Astrocyte of the cerebellum (primary cell): ENCODE results near the gene TIMM21.

ENCODE experiments used
- DNase-seq: peaks from one replicate; pipeline ENCODE4 v3.0.0-alpha.2; 2011; ENCODE audit warnings: low read depth
- H3K4me3 ChIP-seq: 2 replicates; pipeline ENCODE4 v1.5.1; 2011; ENCODE audit warnings: mild to moderate bottlenecking, low read depth, low read length, moderate library complexity
- CTCF ChIP-seq: IDR thresholded peaks from 2 replicates; pipeline ENCODE4 v1.5.1; 2012; ENCODE audit warnings: low read length, low read depth, moderate library complexity, mild to moderate bottlenecking; ENCODE audit errors: missing control alignments
- in situ Hi-C: cut with HindIII; loops from 2 replicates; pipeline ENCODE4 v1.10.0; 2017; ENCODE audit warnings: low sequenced_read_pairs

TIMM21 gene

GRCh38 chr18:74131124-74131523 lies 17.2 kb upstream of the TIMM21 start:
- in situ Hi-C loops, result no loop called here
- no peak for TF ChIP-seq CTCF
- no peak overlapping the region for H3K4me3 ChIP-seq
- no peak for DNase-seq

- no peak for DNase-seq
- in situ Hi-C loops, result no loop called here
- no peak for TF ChIP-seq CTCF
- no peak overlapping the region for H3K4me3 ChIP-seq
These were observed 16.1 kb upstream of the TIMM21 start for GRCh38 chr18:74132201-74132600.

GRCh38 chr18:74137920-74138538 lies 10.3 kb upstream of the TIMM21 start:
- in situ Hi-C loops, result no loop called here
- no peak for TF ChIP-seq CTCF
- H3K4me3 ChIP-seq, result no peak overlapping the region
- no peak for DNase-seq

GRCh38 chr18:74139411-74139810 lies 8.9 kb upstream of the TIMM21 start:
- in situ Hi-C loops, result no loop called here
- H3K4me3 ChIP-seq, result no peak overlapping the region
- TF ChIP-seq CTCF, result no peak
- no peak for DNase-seq

- TF ChIP-seq CTCF, result no peak
These were observed 8.4 kb upstream of the TIMM21 start for GRCh38 chr18:74139888-74140287.

GRCh38 chr18:74140582-74140981 lies 7.7 kb upstream of the TIMM21 start:
- DNase-seq, result no peak
- no peak overlapping the region for H3K4me3 ChIP-seq
- in situ Hi-C loops, result no loop called here
- TF ChIP-seq CTCF, result no peak

More at GRCh38 chr18:74139888-74140287, 8.4 kb upstream of the TIMM21 start:
- DNase-seq, result no peak
- no peak overlapping the region for H3K4me3 ChIP-seq
- in situ Hi-C loops, result no loop called here
